Measurements from ENCODE around the gene IER2. TPM values are rescaled to one million over a fixed set of nuclear protein-coding genes. Genes with fewer than 3 reads are reported as not detected.
"Not testable (repeated sequence)": the region's sequence is repeated elsewhere in the genome, so short reads cannot be mapped to it uniquely, and the experiment has no call there.

IER2 gene
- polyA plus RNA-seq, 3 donors from 2014 or later = 395 to 487 (median 487) TPM

- Mint-ChIP-seq H3K9me3 (no peaks in the 10 kb centered on the region), H3K27me3 (ENCODE audit: low read depth in 3 of 3) (peaks cover 0 to 5% (median 0%) of the 10 kb centered on the region in 3 donors), H3K27ac (peak overlapping the region in 2 of 6 donors; percentile 14 to 21), H3K4me3 (peak overlapping the region in 3 of 5 donors; percentile 8 to 13 (median 9)), H3K4me1 (peaks cover 31 to 36% of the 10 kb centered on the region in 2 donors), H3K36me3 (no peaks in the 10 kb centered on the region)
- no peak for DNase-seq
These were observed 40.8 kb downstream of the IER2 start for GRCh38 chr19:13190781-13191540.

DNA sequence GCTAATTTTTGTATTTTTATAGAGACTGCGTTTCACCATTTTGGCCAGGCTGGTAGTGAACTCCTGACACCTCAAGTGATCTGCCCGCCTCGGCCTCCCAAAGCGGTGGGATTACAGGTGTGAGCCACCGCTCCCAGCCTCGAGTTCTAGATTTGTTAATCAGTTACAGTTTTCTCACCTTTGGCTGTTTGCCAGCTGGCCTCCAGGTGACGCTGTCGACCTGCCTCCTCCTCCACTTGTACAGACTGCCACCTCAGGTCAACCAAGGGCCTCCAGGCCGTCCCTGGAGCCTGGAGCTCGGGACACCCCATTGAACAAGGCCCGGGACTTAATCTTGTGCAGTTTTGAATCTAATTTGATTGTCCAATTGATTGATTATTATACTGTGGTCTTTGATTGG is 45.5 kb downstream of the IER2 start:
- H3K9me3 Mint-ChIP-seq = no peaks in the 10 kb centered on the region
- peaks cover 0 to 4% (median 0%) of the 10 kb centered on the region in 3 donors for H3K27me3 Mint-ChIP-seq (ENCODE audit: low read depth in 3 of 3)
- H3K4me3 Mint-ChIP-seq = no peak overlapping the region
- no peak overlapping the region for H3K27ac Mint-ChIP-seq
- peaks cover 20 to 25% of the 10 kb centered on the region in 2 donors for H3K4me1 Mint-ChIP-seq
- DNase-seq = peak in 2 of 3 donors; percentile 40 to 44
- H3K36me3 Mint-ChIP-seq = no peaks in the 10 kb centered on the region

DNA sequence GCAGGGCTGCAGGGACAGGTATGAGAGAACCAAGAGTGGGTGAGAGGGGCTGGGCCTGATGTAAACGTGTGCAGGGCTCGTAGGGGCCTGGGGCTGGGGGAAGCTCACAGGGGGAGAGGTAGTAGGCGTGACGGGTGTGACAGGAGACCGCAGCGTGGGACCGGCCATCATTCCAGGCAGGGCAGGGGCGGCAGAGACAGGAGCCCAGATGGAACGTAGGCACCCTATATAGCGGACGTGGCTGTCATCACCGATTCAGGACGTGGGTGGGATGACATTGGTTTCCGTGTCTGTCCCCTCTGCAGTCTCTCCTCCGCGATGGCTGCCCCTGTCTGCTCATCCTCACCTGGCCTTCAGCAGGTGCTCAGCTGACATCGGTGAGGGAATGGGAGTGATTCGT is 48.4 kb downstream of the IER2 start:
- no peak for DNase-seq
- Mint-ChIP-seq H3K36me3 (no peaks in the 10 kb centered on the region), H3K4me1 (peaks cover 13% of the 10 kb centered on the region in 2 donors), H3K9me3 (no peaks in the 10 kb centered on the region), H3K4me3 (no peak overlapping the region), H3K27ac (no peak overlapping the region), H3K27me3 (ENCODE audit: low read depth in 3 of 3) (peaks cover 0 to 4% (median 0%) of the 10 kb centered on the region in 3 donors)

GRCh38 chr19:13202112-13202511 is 51.9 kb downstream of the IER2 start:
- not testable (repeated sequence) for H3K9me3 Mint-ChIP-seq; H3K36me3 Mint-ChIP-seq; H3K27ac Mint-ChIP-seq; H3K4me3 Mint-ChIP-seq; H3K27me3 Mint-ChIP-seq (ENCODE audit: low read depth in 3 of 3); DNase-seq; H3K4me1 Mint-ChIP-seq

Other genes starting within 250 kb of the IER2 start
- under 1 TPM in 1 of 3 donors, not detected in 2; 0.20 TPM for gene SYCE2, start 231.1 kb upstream of the IER2 start, polyA plus RNA-seq
- 10 to 100 TPM; 57.2 to 82.0 (median 71.1) TPM for gene FARSA, start 216.7 kb upstream of the IER2 start, polyA plus RNA-seq
- 100 to 1,000 TPM; 125 to 301 (median 238) TPM for gene CALR, start 211.8 kb upstream of the IER2 start, polyA plus RNA-seq
- gene RAD23A, start 204.5 kb upstream of the IER2 start, polyA plus RNA-seq = 100 to 1,000 TPM in 1 of 3 donors, 10 to 100 TPM in 2; 68.9 to 121 (median 69.4) TPM
- 10 to 100 TPM; 37.4 to 69.1 (median 56.8) TPM for gene GADD45GIP1, start 193.2 kb upstream of the IER2 start, polyA plus RNA-seq
- not detected for gene DAND5, start 180.8 kb upstream of the IER2 start, polyA plus RNA-seq
- under 1 TPM in 1 of 3 donors, not detected in 2; 0.49 TPM for gene NFIX, start 154.9 kb upstream of the IER2 start, polyA plus RNA-seq
- gene LYL1, start 47.6 kb upstream of the IER2 start, polyA plus RNA-seq = 1 to 10 TPM; 1.1 to 2.2 (median 2.1) TPM
- 10 to 100 TPM; 13.2 to 16.5 (median 16.3) TPM for gene TRMT1, start 33.7 kb upstream of the IER2 start, polyA plus RNA-seq
- gene NACC1, start 32.1 kb upstream of the IER2 start, polyA plus RNA-seq = 1 to 10 TPM in 2 of 3 donors, not detected in 1; 1.2 to 2.8 TPM
- 10 to 100 TPM; 56.8 to 92.5 (median 66.0) TPM for gene STX10, start within 50 bp of the IER2 start, polyA plus RNA-seq

Data from immature natural killer cell (primary cell).